Dedifferentiated amniotic fluid mesenchymal stem cell (primary cell): ENCODE measurements around the gene TPPP.
"Not testable (repeated sequence)": the region's sequence is repeated elsewhere in the genome, so short reads cannot be mapped to it uniquely, and the experiment has no call there.

Experiments used
- DNase-seq: peaks from one replicate; pipeline ENCODE4 v3.0.0-alpha.2; 2016; ENCODE audit errors: extremely low spot score

The TPPP gene

DNA sequence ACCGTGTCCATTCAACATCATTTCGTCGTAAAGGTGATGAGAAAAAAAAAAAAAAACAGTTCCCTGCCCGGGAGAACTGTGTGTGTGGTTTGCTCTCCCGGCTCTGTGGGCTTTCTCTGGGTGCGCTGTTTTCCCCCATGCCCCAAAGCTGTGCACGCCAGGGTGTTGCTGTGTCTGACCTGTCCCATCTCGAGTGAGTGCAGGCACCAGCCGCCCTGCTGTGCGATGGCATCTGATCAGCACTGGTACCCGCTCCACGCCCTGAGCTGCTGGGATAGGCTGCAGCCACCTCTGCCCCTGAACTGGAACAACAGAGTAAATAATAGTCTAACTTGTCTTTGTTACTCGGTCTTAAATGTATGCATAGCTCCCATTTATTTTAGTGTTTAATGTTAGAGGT lies 47.7 kb downstream of the TPPP start:
- DNase-seq, result no peak

DNA sequence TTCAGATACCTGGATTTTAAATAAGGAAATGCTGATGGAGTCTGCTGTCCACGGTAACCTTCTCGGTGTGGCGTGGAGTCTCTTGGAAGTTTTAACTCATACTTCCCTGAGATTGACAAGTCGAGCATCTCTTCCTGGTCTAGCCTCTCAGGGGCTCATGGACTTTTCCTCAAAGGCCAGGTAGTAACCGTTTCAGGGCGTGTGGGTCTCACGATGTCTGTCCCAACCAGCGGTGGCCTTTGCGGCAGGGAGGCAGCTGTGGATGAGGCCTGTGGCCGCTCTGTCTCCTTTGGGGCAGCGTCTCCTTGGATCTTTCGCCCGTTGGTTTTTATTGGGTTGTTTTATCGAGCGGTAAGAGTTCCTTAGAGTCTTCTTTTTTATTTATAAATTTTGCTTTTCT lies 48.2 kb downstream of the TPPP start:
- DNase-seq, result no peak

DNA sequence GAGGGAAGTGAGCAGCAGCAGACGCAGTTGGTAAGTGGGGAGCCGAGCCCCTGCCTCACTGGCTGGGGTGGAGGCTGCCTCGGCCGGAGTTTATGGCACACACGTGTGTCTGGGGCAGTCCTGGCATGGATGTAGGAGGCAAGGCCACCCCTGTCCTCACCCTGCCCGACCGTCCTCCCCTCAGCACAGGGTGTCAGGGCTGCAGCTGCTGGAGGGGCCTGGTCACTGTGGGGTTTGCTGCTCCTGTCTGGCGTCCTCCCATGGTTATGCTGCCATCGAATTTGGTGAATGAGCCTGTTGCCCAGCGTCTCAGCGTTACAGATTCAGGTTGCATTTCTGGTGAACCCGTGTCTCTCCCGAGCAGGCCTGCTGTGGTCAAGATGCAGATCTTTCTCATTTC lies 48.6 kb downstream of the TPPP start:
- no peak for DNase-seq

DNA sequence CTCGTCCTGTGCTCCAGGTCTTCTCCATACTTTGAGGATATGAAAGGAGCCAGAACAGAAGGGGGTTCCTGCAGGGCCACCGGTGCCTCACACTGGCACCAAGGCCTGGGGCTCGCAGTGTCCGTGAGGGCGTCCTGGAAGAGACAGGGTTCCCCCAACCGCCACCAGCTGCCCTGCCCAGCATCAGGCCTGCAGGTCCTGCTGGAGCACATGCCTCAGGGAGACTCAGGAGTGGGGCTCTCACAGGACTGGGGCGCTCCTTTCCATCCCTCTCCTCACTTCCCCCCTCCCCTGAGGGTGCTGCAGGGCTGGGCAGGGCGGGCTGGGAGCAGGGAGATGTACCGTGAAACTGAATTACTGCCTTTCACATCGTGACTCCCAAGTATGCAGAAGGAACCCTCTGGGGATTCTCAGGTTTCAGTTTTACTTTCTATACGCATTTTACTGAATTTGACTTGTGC lies 49.3 kb downstream of the TPPP start:
- no peak for DNase-seq

DNA sequence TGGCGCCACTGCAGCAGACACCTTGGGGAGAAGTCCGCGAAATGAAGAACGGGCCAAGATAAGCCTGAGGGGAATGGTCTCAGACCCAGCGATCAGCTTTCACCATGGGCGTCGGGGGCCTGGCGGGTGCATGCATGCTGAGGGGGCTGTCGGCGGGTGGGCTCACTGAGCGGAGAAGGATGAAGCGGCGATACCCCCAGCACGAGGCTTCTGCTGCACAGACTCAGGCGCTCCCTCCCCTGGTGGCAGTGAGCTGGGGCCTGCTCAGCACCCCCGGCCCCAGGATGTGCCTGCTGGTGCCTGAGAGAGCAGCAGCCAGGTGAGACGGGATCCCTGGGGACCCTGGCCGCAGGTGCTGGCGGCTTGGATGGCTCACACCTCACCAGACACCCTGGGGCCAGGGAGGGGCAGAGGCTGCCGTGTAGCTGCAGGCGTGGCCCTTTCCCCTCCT lies 49.8 kb downstream of the TPPP start:
- DNase-seq, result no peak

DNA sequence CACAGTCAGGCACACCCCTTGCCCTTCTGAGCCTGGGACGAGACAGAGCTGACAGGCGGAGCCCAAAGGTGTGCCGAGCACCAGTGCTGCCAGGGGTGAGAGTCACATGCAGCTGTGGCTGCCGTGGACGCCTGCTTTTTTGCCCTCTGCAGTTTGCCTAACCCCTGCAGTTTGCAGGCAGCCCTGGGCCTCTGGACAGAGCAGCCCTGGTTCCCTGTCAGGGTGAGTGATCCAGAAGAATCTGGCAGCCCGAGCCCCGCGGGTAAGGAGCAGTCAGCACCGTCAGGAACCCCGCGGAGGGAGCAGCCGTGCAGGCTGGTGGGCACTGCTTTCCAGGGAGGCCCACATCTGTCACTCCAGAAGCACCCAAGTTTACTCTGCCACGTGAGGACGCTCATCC lies 50.7 kb downstream of the TPPP start:
- DNase-seq, result no peak

DNA sequence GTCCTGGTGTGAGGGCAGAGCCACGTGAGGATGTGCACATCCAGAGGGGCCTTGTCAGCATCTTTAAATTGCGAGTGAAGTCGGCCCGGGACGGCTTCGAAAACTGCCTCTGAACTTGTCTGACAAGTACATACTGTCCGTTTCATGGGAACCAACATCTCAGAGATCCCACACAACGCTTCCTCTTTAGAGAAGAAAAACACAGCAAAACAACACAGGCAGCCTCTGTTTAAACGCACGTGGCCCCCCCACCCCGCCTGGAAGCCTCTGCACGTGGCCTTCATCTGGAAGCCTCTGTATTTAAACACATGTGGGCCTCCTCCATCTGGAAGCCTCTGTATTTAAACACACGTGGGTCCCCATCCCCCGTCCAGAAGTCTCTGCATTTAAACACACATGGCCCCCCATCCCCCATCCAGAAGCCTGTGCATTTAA lies 51.8 kb downstream of the TPPP start:
- DNase-seq, result no peak

DNA sequence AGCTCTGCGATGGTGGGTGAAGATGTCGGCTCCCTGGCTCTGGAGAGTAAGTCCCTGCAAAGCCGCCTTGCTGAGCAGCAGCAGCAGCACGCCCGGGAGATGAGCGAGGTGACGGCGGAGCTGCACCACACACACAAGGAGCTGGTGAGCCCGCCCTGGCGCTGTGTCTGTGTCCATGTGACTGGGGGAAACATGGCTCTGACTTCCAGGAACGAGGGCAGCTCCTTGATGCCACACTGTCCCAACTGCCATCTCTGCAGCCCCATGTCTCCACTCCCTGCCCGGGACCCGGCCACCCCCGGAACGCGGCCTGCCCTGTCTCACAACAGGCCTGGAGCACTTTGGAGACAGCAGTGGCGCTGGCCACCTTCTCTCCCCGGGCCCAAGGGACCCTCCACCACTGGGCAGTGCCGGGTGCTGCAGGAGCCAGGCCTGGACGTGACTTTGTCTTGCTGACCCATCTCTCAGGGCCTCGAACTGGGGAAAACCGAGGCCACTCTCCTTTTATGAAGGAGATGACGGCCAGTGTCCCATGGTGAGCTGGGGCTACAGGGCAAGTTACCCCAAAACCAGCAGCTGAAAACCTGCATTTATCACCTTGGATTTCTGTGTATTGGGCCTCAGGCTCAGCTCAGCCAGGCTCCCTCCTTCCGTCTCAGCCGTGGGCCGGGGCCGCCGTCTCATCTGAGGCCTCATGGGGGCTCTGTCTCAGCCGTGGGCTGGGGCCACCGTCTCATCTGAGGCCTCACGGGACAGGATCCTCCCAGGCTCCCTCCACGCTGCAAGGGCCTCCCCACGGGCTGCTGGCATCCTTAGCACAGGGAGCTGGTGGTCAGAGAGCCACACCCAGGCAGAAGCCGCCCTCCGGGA lies 52.5 kb downstream of the TPPP start:
- DNase-seq, result no peak

DNA sequence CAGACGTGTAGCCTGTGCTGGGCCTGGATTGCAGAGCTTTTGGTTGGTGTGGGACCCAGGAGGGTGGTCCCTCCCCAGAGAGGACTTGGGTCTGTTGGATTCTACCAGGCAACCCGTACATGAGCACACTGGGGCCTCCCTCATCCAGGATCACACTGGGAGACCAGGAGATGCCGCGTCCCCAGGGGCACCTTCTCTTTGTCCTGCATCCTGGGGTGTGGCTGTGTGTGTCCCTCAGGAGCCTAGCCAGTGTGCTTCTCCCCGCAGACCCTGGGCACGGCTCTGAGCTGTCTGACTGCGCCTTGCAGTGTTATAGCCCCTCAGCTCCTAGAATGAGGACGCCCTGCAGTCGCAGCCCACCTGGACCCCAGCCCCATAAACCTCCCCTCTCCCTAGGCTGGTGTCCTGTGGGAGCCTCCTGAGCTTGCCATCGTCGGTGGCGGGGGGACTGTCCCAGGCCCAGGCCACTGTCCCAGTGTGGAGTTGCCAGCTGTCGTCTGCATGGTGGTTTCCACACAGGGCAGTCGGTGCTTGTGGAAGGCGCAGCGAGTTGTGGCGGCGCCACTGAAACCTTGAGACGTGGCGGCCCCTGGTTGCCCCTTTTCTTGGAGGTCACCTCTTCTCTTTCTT lies 53.5 kb downstream of the TPPP start:
- DNase-seq, result no peak

DNA sequence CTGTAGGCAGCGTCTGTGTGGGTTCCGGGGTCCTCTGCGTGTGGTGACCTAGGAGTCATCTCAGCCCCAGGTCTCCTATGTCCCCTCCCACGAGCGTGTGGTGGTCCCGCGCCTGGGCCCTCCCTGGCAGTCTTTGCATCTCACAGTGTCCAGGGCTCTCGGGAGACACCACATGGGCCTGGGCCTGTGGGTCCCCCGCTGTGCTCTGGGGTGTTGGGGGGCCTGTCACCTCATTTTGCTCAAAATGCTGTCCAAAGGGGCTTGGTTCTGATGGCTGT lies 54.0 kb downstream of the TPPP start:
- DNase-seq, result no peak

DNA sequence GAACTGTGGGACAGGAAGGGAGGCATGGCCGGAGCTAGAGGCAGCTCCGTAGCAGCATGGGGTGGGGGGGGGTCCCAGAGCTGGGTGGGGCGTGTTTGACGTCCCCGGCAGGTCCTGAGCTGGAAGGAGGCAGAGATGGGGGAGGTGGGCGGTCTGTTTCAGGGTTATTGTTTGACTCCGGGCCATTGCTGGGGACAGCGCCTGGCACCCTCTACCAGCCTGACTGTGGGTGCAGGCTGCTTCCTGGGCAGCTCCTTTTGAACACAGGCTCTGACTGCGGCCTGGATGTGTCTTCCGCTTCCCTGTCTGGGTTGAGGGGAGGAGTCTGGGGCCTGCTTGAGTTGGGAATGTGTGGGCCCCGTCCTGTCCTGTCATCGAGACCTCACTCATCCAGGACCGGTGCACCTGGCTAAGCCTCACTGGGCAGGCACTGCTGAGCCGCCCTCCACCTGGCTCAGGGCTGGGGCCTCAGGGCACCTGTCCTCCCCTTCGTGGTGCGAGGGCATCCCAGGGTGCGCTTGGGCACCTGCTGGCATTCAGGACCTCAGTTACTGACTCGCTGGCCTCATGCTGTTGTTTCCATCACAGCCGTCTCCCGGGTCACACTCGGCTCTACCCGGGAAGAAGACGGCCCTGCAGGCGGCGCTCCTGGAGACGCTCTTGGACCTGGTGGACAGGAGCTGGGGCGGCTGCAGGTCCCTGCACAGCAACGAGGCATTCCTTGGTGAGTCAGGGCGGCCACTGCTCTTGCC lies 54.5 kb downstream of the TPPP start:
- no peak for DNase-seq

DNA sequence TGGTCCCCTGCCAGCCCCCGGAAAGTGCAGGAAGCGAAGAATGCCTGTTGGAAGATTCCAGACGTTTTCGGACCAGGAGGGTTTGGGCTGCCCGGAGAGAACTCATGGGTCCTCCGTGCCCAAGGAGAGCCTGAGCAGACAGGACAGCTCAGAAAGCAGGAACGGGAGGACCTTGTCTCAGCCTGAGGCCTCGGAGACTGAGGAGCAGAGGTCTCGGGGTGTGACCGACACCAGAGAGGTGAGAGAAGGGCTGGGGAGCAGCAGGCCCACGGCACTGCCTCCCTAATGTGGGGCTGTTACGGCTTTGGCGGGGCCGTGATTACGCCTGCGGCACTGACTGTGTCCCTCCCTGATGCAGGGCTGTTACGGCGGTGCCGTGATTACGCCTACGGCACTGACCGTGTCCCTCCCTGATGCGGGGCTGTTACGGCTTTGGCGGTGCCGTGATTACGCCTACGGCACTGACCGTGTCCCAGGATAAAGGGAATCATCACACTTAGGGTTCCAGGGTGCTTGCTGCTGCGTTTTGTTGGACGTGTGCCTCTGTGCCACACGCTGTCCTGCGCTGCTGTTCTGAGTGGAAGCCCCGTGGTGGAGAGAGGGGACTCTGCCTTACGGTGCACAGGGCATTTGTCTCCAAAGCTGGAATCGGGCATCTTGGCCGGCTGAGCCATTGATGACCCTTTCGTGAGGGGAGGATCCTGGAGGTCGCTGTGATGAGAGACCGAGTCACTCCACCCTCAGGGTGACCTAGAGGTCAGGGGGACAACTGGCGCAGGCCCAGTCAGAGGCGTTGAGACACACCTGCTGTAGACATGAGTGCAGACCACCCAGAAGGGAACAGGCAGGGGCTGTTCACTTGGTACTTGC lies 55.3 kb downstream of the TPPP start:
- DNase-seq, result no peak

DNA sequence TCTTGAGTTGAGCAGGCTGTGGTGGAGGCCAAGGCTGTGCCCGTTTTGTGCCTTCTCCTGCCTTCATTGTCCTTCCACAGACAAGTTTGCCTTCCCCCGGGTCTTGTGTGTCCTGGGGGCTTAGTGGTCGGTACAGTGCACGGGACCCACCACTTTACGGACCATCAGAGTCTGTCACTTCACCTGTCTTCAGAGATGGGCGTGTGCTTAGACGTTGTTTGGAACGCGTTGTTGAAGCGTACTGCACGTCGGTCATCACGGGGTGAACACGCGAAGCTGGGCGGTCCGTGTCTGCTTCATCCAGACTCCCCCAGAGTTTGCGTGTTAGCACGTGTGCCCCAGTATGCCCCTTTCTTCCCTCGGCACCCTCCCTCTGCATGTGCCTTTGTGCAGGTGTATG lies 56.2 kb downstream of the TPPP start:
- DNase-seq, result no peak

DNA sequence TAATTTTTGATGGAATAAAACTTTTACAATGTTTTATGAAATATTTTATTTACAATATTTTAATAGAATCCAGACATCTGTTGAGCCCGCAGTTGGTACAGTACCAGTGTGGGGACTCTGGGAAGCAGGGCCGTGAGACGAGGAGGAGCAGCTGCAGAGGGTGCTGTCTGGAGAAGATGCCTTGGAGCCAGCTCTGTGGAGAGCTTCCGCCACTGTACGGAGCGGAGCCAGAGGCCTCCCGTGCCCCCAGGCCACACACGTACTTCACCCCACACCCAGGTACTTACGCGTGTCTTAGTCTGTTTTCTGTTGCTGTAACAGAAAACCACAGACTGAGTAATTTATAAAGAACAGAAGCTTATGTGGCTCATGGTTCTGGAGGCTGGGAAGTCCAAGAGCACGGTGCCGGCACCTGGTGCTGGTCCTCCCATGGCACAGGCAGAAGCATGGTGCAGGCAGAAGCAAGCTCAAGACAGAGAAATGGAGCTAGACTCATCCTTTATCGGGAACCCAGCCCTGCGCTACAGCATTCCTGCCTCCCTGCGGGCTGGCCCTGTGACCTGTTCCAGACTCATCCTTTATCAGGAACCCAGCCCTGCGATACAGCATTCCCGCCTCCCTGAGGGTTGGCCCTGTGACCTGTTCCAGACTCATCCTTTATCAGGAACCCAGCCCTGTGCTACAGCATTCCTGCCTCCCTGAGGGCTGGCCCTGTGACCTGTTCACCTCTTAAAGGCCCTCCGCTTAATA lies 57.7 kb downstream of the TPPP start:
- no peak for DNase-seq

DNA sequence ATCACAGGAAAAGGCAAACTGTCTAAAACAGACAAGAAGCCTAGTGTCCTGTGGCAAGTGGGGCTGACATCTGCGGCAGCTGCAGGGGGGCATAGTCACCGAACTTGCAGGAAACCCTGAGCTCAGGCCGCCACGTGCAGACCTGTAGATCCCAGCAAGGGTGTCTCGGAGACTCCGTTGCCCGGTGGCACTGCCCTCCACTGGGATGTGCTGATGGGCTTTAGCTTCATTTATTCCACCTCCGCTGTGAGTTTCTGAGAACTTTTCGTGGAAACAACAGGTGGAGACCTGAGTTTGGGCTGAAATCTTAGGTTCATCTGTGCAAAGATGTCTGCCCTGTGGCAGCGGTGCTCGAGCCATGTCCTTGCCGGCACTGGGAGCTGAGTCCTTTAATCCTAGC lies 59.0 kb downstream of the TPPP start:
- DNase-seq, result no peak

DNA sequence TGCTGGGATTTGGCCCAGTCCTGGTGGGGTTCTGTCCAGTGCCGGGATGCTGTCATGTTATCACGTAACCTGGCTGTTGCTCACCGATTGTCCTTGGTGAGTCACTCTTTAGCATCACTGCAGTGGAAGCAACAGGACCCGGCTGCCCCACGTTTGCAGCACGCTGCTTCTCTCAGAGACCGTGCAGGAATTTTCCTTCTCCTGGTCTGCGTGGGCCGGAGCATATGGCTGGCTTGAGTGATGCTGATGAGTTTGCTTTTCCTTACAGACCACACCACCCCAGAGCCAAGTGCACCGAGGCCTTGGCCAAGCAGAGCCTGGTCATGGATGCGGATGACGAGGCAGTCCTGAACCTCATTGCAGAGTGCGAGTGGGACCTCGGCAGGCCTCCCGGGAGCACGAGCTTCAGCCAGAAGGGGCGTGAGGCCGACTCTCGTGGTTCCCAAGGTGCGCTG lies 59.6 kb downstream of the TPPP start:
- DNase-seq, result no peak

DNA sequence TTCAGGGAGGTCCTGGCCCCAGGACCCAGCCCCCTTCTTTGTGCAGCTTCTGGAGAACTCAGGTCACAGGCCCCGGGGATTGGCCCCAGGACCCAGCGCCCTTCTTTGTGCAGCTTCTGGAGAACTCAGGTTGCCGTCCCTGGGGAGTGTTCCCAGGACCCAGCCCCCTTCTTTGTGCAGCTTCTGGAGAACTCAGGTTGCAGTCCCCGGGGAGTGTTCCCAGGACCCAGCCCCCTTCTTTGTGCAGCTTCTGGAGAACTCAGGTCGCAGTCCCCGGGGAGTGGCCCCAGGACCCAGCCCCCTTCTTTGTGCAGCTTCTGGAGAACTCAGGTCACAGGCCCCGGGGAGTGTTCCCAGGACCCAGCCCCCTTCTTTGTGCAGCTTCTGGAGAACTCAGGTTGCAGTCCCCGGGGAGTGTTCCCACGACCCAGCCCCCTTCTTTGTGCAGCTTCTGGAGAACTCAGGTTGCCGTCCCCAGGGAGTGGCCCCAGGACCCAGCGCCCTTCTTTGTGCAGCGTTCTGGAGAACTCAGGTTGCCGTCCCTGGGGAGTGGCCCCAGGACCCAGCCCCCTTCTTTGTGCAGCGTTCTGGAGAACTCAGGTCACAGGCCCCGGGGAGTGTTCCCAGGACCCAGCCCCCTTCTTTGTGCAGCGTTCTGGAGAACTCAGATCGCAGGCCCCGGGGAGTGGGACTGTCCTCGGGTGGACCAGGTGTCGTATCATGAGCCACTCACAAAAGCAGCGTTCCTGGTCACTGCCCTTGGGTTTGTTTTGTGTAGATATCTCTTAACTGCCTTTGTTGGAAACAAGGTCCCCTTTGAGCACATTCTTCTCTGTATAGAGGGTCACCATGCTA lies 64.6 kb downstream of the TPPP start:
- DNase-seq, result not testable (repeated sequence)

DNA sequence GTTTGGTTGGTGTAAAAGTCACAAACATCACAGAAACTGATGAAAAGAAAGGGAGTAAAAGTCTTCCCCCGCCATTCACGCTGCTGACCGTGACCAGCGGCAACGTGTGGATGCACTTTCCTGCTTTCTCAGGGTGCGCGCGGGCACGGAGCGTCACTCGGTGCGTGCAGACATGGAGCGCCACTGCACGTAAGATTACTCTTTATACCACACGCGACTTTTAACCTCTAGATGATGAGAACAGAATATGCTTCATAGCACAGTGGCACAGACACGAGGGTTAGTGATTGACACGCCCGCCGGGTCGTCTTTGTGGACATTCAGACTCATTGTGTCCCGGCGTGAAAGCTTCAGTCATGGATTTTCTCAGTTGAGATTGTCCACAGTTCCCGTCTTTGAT lies 65.3 kb downstream of the TPPP start:
- no peak for DNase-seq

DNA sequence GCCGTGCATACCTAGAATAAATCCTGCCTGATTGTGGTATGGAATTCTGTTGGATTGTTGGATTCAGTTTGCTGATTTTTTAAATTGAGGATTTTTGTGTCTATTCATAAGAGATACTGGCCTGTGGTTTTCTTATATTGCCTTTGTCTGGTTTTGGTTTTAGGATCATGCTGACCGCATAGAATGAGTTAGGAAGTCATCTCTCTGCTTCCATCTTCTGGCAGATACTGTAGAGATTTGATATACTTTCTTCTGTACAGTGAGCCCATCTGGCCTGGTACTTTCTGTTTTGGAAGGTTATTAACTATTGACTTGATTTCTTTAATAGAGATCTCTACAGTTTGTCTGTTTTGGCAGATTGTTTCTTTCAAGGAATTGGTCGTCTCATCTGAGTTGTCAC lies 66.3 kb downstream of the TPPP start:
- DNase-seq, result no peak

DNA sequence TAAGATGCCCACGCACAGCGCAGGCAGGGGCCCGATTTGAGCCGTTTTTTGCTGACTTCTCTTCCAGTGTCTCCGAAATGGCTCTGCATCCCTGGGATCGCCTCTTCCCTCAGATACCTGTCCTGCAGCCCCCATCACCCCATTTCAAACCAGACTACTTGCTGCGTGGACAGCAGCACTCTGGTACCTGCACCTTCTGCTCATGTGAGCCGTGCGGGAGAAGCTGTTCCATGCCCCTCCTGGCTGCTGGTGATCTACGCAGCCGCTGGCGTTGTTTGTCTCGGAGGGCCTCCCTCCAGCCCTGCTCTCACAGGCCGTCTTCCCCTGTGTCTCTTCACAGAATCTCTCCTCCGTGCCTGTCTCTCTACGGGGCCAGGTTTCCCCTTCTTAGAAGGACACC lies 67.6 kb downstream of the TPPP start:
- no peak for DNase-seq
